Loucy (cell line): ENCODE data around the gene CD226.

Experiments
- EZH2phosphoT487 ChIP-seq: fragments of 200-600 bp; IDR thresholded peaks from 2 replicates; pipeline ENCODE4 v1.6.1; 2018; ENCODE audit warnings: antibody characterized with exemption, mild to moderate bottlenecking, moderate library complexity, borderline replicate concordance
- TF ChIP-seq, protein P1 (sequence below): fragments of 200-600 bp; sonication (generic); conservative IDR thresholded peaks from 2 replicates; pipeline ENCODE4 v1.5.1; 2014; ENCODE audit warnings: mild to moderate bottlenecking, antibody characterized with exemption, low read length

GRCh38 chr18:69969491-69969890 is 21.8 kb upstream of the CD226 start:
- TF ChIP-seq, protein P1, sequence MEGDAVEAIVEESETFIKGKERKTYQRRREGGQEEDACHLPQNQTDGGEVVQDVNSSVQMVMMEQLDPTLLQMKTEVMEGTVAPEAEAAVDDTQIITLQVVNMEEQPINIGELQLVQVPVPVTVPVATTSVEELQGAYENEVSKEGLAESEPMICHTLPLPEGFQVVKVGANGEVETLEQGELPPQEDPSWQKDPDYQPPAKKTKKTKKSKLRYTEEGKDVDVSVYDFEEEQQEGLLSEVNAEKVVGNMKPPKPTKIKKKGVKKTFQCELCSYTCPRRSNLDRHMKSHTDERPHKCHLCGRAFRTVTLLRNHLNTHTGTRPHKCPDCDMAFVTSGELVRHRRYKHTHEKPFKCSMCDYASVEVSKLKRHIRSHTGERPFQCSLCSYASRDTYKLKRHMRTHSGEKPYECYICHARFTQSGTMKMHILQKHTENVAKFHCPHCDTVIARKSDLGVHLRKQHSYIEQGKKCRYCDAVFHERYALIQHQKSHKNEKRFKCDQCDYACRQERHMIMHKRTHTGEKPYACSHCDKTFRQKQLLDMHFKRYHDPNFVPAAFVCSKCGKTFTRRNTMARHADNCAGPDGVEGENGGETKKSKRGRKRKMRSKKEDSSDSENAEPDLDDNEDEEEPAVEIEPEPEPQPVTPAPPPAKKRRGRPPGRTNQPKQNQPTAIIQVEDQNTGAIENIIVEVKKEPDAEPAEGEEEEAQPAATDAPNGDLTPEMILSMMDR = no peak
- TF ChIP-seq EZH2phosphoT487 = no peak
